Thyroid gland (tissue), 4 donors: ENCODE results near the gene RNF123. TPM values are rescaled to one million over a fixed set of nuclear protein-coding genes. Genes with fewer than 3 reads are reported as not detected.

ENCODE experiments used
- DNase-seq, 2 donors: peaks; one replicate each; pipeline ENCODE4 v3.0.0-alpha.2; 2019
- H3K27ac ChIP-seq, 3 donors: fragments of 200-600 bp; sonication (generic); 1 replicate in 2 of 3; 2 replicates in 1 of 3; pipeline ENCODE4 v1.5.1; 2016 to 2019; ENCODE audit warnings: mild to moderate bottlenecking in 1 of 3, moderate library complexity in 1 of 3
- H3K27me3 ChIP-seq: fragments of 200-600 bp; sonication (generic); one replicate; pipeline ENCODE4 v1.5.1; 2019
- H3K36me3 ChIP-seq, 2 donors: fragments of 200-600 bp; sonication (generic); one replicate each; pipeline ENCODE4 v1.5.1; 2016 to 2019
- H3K4me1 ChIP-seq, 2 donors: fragments of 200-600 bp; sonication (generic); one replicate each; pipeline ENCODE4 v1.5.1; 2017 to 2019
- H3K4me3 ChIP-seq, 3 donors: fragments of 200-600 bp; sonication (generic); replicated peaks in 1 of 3; 1 replicate in 2 of 3; 2 replicates in 1 of 3; pipeline ENCODE4 v1.5.1; 2016; ENCODE audit warnings: mild to moderate bottlenecking in 1 of 3
- H3K9me3 ChIP-seq: fragments of 200-600 bp; sonication (generic); one replicate; pipeline ENCODE4 v1.5.1; 2017
- POLR2A ChIP-seq, 2 donors: fragments of 450-650 bp; IDR thresholded peaks; one replicate each; pipeline ENCODE4 v1.6.1; 2017; ENCODE audit warnings: antibody characterized with exemption in 2 of 2, mild to moderate bottlenecking in 2 of 2, moderate library complexity in 1 of 2
- WGBS, 2 donors: methylation state at CpG; one replicate each; pipeline ENCODE4 v1.1.5; 2017; 5-methylcytosine and 5-hydroxymethylcytosine counted together
- intact Hi-C: fragments of 100-400 bp; cut with DNase I; formaldehyde crosslinking; loops from one replicate; pipeline ENCODE4 v1.15.1; 2023
- total RNA-seq, 4 donors: library from RNA; depleted of rRNA; stranded (reverse); fragments of >200 nt; gene quantifications; one replicate each; pipeline ENCODE4 v1.2.3, GENCODE V29; 2016
- TF ChIP-seq, protein P1 (sequence below), 6 experiments: fragments of 200-600 bp in 3 of 6; fragments of 450-650 bp in 3 of 6; sonication (generic) in 3 of 6; IDR thresholded peaks; one replicate each; pipeline ENCODE4 v1.5.1; 2016 to 2019; ENCODE audit warnings: antibody characterized with exemption in 6 of 6, mild to moderate bottlenecking in 2 of 6, inconsistent platforms in 1 of 6, moderate library complexity in 1 of 6

The RNF123 gene
- total RNA-seq, 4 donors from 2014 or later, result 25.9 to 36.8 (median 33.5) TPM

DNA sequence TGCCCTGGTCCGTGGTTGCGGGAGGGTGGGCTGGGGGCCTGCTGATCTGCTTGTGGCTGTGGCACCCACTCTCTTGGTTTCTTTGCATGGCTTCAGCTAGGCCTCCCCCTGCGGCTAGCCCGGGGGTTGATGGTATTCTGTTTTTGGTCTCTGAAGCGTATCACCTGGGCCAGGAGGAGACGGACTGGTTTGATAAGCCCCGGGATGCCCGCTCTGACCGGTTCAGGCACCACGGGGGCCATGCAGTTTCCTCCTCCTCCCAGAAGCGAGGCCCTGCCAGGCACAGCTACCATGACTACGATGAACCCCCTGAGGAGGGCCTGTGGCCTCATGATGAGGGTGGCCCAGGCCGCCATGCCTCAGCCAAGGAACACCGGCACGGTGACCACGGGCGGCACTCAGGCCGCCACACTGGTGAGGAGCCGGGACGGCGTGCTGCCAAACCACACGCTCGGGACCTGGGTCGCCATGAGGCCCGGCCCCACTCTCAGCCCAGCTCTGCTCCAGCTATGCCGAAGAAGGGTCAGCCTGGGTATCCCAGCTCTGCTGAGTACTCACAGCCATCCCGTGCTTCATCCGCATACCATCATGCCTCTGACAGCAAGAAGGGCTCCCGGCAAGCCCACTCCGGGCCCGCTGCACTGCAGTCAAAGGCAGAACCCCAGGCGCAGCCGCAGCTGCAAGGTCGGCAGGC lies 26.5 kb upstream of the RNF123 start:
- Histone ChIP-seq H3K4me1 (no peaks in the 10 kb centered on the region), H3K27me3 (no peaks in the 10 kb centered on the region), H3K27ac (no peak overlapping the region), H3K36me3 (no peaks in the 10 kb centered on the region), H3K4me3 (no peak overlapping the region), H3K9me3 (no peaks in the 10 kb centered on the region)
- DNase-seq, result no peak
- no peak for TF ChIP-seq POLR2A (IDR thresholded peaks at IDR 0.05)
- TF ChIP-seq, protein P1, sequence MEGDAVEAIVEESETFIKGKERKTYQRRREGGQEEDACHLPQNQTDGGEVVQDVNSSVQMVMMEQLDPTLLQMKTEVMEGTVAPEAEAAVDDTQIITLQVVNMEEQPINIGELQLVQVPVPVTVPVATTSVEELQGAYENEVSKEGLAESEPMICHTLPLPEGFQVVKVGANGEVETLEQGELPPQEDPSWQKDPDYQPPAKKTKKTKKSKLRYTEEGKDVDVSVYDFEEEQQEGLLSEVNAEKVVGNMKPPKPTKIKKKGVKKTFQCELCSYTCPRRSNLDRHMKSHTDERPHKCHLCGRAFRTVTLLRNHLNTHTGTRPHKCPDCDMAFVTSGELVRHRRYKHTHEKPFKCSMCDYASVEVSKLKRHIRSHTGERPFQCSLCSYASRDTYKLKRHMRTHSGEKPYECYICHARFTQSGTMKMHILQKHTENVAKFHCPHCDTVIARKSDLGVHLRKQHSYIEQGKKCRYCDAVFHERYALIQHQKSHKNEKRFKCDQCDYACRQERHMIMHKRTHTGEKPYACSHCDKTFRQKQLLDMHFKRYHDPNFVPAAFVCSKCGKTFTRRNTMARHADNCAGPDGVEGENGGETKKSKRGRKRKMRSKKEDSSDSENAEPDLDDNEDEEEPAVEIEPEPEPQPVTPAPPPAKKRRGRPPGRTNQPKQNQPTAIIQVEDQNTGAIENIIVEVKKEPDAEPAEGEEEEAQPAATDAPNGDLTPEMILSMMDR (IDR thresholded peaks at IDR 0.05), result no peak
- intact Hi-C loops, result loop anchor here (10.0 kb wide), 1 partner anchor 198 kb away; no protein-coding TSS in a partner anchor
- 85 to 92% methylated on average over 8 to 14 of the region's 34 CpGs for WGBS, 2 donors

DNA sequence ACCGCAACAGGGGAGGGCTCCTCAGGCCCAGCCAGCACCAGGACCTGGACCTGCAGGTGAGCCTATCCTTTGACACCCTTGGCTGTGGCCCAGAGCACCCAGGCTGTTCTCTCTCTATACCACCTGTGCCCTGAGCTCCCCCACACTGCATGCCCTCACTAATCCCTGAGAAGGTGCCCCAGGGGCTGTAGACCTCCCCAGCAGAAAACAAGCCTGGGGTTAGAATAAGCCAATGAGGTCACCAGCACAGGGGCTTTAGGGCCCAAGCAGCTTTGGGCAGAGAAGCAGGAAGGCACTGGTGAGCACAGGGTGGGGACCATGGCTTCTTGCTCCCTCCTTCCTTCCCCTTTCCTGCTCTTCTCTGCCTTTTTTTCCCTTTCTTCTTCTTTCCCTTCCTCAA lies 25.5 kb upstream of the RNF123 start:
- intact Hi-C loops, result loop anchor here (10.0 kb wide), 1 partner anchor 199 kb away; no protein-coding TSS in a partner anchor
- H3K4me3 ChIP-seq, result no peak overlapping the region
- 88 to 100% methylated on average over 1 of the region's 1 CpG for WGBS, 2 donors
- H3K9me3 ChIP-seq, result no peaks in the 10 kb centered on the region
- peaks cover 0 to 3% of the 10 kb centered on the region in 2 donors for H3K4me1 ChIP-seq
- TF ChIP-seq POLR2A (IDR thresholded peaks at IDR 0.05), result no peak
- TF ChIP-seq, protein P1 (IDR thresholded peaks at IDR 0.05), result no peak
- H3K27ac ChIP-seq, result no peak overlapping the region
- no peaks in the 10 kb centered on the region for H3K27me3 ChIP-seq
- no peaks in the 10 kb centered on the region for H3K36me3 ChIP-seq
- DNase-seq, result no peak

DNA sequence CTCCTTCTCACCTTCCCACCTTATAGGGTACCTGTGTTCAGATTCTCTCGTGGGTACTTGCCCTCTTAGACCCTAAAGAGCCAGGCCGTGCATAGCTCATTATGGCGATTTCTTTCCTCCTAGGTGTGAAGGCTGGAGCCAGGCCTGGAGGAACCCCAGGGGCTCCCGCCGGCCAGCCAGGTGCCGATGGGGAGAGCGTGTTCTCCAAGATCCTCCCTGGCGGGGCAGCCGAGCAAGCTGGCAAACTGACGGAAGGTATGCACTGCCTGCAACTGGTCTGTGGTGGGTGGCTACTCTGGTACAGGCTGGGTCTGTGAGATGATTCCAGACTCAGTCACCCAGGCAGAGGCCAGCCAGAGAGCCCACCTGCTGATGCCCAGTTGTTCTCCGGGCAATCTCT lies 25.1 kb upstream of the RNF123 start:
- TF ChIP-seq, protein P1 (IDR thresholded peaks at IDR 0.05), result no peak
- no peak for TF ChIP-seq POLR2A (IDR thresholded peaks at IDR 0.05)
- Histone ChIP-seq H3K9me3 (no peaks in the 10 kb centered on the region), H3K4me3 (no peak overlapping the region), H3K27me3 (no peaks in the 10 kb centered on the region), H3K4me1 (peaks cover 0 to 3% of the 10 kb centered on the region in 2 donors), H3K27ac (no peak overlapping the region), H3K36me3 (no peaks in the 10 kb centered on the region)
- intact Hi-C loops, result loop anchor here (10.0 kb wide), 1 partner anchor 199 kb away; no protein-coding TSS in a partner anchor
- WGBS, 2 donors, result 86 to 88% methylated on average over 7 to 9 of the region's 11 CpGs
- DNase-seq, result no peak

DNA sequence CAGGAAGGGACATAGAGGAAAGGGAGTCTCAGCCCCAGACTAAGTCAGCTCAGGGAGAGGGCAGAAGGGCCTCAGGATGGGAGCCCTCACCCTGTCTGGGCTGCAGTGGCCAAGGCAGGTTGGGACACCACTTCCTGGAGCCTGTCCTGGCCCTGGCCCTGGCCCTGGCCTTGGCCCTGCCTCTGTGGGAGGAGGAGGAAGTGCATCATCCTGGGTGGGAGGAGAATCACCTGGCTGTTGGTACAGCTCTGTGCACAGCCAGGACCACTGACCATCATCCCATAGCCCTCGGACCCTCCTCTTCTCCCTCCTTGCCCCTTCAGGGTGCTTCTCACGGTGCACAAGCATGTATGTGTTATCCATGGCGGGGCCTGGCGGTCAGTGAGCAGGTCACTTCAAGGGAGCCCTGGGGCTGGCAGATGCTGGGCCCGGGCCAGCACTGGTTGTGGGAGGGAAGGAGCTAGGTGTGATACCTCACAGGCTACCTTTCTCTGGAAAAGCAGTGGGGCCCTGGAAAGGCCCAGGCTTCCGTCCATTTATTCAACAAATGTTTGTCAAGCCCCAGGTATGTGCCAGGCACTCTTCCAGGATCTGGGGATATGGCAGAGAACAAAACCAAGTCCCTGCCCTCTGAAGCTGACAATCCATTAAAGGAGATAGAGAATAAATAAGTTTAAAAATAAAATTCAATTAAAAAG lies 23.4 kb upstream of the RNF123 start:
- intact Hi-C loops, result loop anchor here (10.0 kb wide), 1 partner anchor 201 kb away; no protein-coding TSS in a partner anchor
- no peak for TF ChIP-seq POLR2A (IDR thresholded peaks at IDR 0.05)
- TF ChIP-seq, protein P1 (IDR thresholded peaks at IDR 0.05), result no peak

DNA sequence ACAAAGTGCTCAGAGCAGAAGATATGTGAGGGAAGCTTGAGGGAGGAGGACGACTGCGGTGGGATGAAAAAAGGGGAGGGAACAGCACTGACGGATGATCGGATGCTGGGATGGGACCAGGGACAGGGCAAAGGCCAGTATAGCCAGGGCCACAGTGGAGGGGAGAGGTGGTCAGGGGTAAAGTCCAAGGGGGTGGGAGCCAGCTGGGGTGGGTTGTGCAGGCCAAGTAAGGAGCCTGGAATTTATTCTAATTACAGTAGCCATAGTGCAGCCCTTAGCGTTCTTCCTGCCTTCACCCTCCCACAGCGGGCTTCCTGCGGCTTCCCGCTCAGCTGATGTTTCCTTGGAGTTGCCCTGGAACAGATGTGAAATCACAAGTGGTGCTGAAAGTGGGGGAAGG lies 22.8 kb upstream of the RNF123 start:
- Histone ChIP-seq H3K36me3 (no peaks in the 10 kb centered on the region), H3K9me3 (no peaks in the 10 kb centered on the region), H3K4me3 (no peak overlapping the region), H3K27me3 (no peaks in the 10 kb centered on the region), H3K4me1 (peaks cover 0 to 3% of the 10 kb centered on the region in 2 donors), H3K27ac (no peak overlapping the region)
- WGBS, 2 donors, result 60 to 64% methylated on average over 8 of the region's 8 CpGs
- intact Hi-C loops, result loop anchor here (10.0 kb wide), 1 partner anchor 202 kb away; no protein-coding TSS in a partner anchor
- TF ChIP-seq, protein P1 (IDR thresholded peaks at IDR 0.05), result no peak
- no peak for TF ChIP-seq POLR2A (IDR thresholded peaks at IDR 0.05)
- DNase-seq, result no peak

More for the DNA sequence above, 23.4 kb upstream of the RNF123 start:
- 84 to 91% methylated on average over 6 of the region's 6 CpGs for WGBS, 2 donors
- Histone ChIP-seq H3K4me1 (peaks cover 0 to 3% of the 10 kb centered on the region in 2 donors), H3K36me3 (no peaks in the 10 kb centered on the region), H3K27ac (no peak overlapping the region), H3K27me3 (no peaks in the 10 kb centered on the region), H3K9me3 (no peaks in the 10 kb centered on the region), H3K4me3 (no peak overlapping the region)
- no peak for DNase-seq
